Heart left ventricle (tissue), 16 donors: ENCODE data around the gene LAMA3. TPM values are rescaled to one million over a fixed set of nuclear protein-coding genes. Genes with fewer than 3 reads are reported as not detected.

Source experiments
- ATAC-seq, 4 donors: fragments of 200-7000 bp; cut with Tn5 transposase; one replicate each; pipeline ENCODE4 v1.9.1; 2020 to 2022; ENCODE audit warnings: moderate library complexity in 4 of 4, mild to moderate bottlenecking in 3 of 4, moderate number of reproducible peaks in 1 of 4
- DNase-seq, 5 donors: peaks; one replicate each; pipeline ENCODE4 v3.0.0-alpha.2; 2020
- H3K27ac ChIP-seq, 12 donors: fragments of 200-600 bp; sonication (generic) in 4 of 12; one replicate each; pipeline versions ENCODE4 v1.5.0 to v1.8.0; 2016 to 2022; ENCODE audit warnings: mild to moderate bottlenecking in 2 of 12
- H3K27me3 ChIP-seq, 9 donors: fragments of 200-600 bp; sonication (generic) in 2 of 9; one replicate each; pipeline versions ENCODE4 v1.5.1 to v1.8.0; 2016 to 2022; ENCODE audit warnings: mild to moderate bottlenecking in 3 of 9
- H3K36me3 ChIP-seq, 9 donors: fragments of 200-600 bp; sonication (generic) in 2 of 9; one replicate each; pipeline versions ENCODE4 v1.5.0 to v1.8.0; 2018 to 2022; ENCODE audit warnings: mild to moderate bottlenecking in 2 of 9
- H3K4me1 ChIP-seq, 12 donors: fragments of 200-600 bp; sonication (generic) in 4 of 12; one replicate each; pipeline versions ENCODE4 v1.5.0 to v1.8.0; 2016 to 2022; ENCODE audit warnings: mild to moderate bottlenecking in 3 of 12
- H3K4me3 ChIP-seq, 12 donors: fragments of 200-600 bp; sonication (generic) in 4 of 12; one replicate each; pipeline versions ENCODE4 v1.5.0 to v1.8.0; 2017 to 2022; ENCODE audit warnings: mild to moderate bottlenecking in 9 of 12, moderate library complexity in 4 of 12
- H3K9me3 ChIP-seq, 12 donors: fragments of 200-600 bp; sonication (generic) in 4 of 12; one replicate each; pipeline versions ENCODE4 v1.5.0 to v1.8.0; 2016 to 2022; ENCODE audit warnings: mild to moderate bottlenecking in 1 of 12
- POLR2A ChIP-seq, 2 donors: fragments of 450-650 bp; IDR thresholded peaks; one replicate each; pipeline ENCODE4 v1.6.1; 2017; ENCODE audit warnings: antibody characterized with exemption in 2 of 2, mild to moderate bottlenecking in 2 of 2, moderate library complexity in 2 of 2
- WGBS, 4 donors: extraction: QIAGEN DNeasy Blood & Tissue Kit in 2 of 4; methylation state at CpG; one replicate each; pipeline versions ENCODE4 v1.1.5 to v1.1.7; 2013 to 2018; 5-methylcytosine and 5-hydroxymethylcytosine counted together
- intact Hi-C, 10 donors: fragments of 100-400 bp; cut with DNase I; formaldehyde crosslinking; loops; one replicate each; pipeline versions ENCODE4 v1.11.1 to v1.14.2; 2022
- polyA plus RNA-seq, 2 donors: library from polyadenylated mRNA; stranded (reverse); fragments of 200-250 nt; gene quantifications; one replicate each; pipeline ENCODE4 v1.2.3, GENCODE V29; 2013
- total RNA-seq, 9 donors: library from RNA; depleted of rRNA in 2 of 9; stranded (reverse); fragments of >200 nt in 2 of 9; fragmentation: NEBNext Ultra II Directional in 3 of 9; extraction: Animal tissue kit (Norgen Biotek cat#: 25700) in 3 of 9; gene quantifications; one replicate each; pipeline versions ENCODE4 v1.1.0 to v1.2.4, GENCODE V29; 2016 to 2023
- TF ChIP-seq, protein P1 (sequence below), 12 donors: fragments of 200-600 bp; sonication (generic) in 4 of 12; IDR thresholded peaks; one replicate each; pipeline versions ENCODE4 v1.5.0 to v1.8.0; 2018 to 2022; ENCODE audit warnings: antibody characterized with exemption in 12 of 12, mild to moderate bottlenecking in 5 of 12
- donor health status: ischemic (EF 13 %, LVEDD 7.1; RV severe dilation, severe dysfunction).
- donor health status: healthy with polysubstance abuse.
- donor health status: DM: no; HTN: yes; CAD: no.
- donor health status: DM: no; HTN: no; CAD: no.
- donor health status: ischemic (EF 25% LVEDD 6.9; RV normal size, moderate dysfunction).
- donor health status: ischemic (EF 25% LVEDD 5.7; RV mildly dilated, moderate dysfunction).
- donor health status: healthy.
- donor health status: DM: yes; HTN: yes; CAD: no.
- donor health status: ischemic (EF 35%, LVEDD 5.7; RV mildly dilated, moderate dysfunction).
- donor health status: nonischemic (EF 11% LVEDD 7.7; RV severe dilation, severe dysfunction).
- donor health status: DM: yes; HTN: yes; CAD: no.
- donor health status: PGD.
- donor health status: ischemic (EF 29% LVEDD 5.4; RV normal size, mild dysfunction).
- donor health status: nonischemic (EF 23%, LVEDD 6.1; RV moderate dilation, normal function).

The LAMA3 gene
- total and polyA plus RNA-seq, 11 donors = 1.2 to 6.6 (median 3.2) TPM

DNA sequence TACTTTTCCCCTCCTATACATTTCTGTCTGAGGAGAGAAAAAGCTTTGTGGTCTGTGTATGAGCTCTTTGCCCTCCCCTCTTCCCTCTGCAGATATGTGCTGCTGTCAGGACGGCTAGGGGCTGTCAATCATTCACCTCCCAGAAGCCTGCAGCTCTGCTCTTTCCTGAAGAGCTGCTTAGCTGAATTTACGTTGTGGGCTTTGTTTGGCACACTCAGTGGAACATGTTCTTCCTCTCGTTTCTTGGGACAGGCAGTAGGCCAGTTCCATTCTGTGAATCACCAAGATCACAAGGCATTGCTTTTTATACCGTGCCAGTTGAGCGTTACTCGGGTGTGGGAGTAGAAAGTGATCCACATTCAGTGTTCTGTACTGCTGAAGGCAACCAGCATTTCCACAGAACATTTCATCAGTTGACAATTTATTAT, 136.7 kb downstream of the LAMA3 start:
- H3K4me1 ChIP-seq = peaks cover 0 to 35% (median 16%) of the 10 kb centered on the region in 12 donors
- H3K36me3 ChIP-seq = peaks cover 0 to 14% (median 0%) of the 10 kb centered on the region in 9 donors
- WGBS, 4 donors = 8 to 17% (median 12%) methylated on average over 6 of the region's 6 CpGs
- ATAC-seq (peak; percentile 94 to 98 (median 96)), DNase-seq (peak in 4 of 5 donors; percentile 67 to 85 (median 78))
- H3K27me3 ChIP-seq = no peaks in the 10 kb centered on the region
- no peaks in the 10 kb centered on the region for H3K9me3 ChIP-seq
- H3K4me3 ChIP-seq = no peak overlapping the region
- TF ChIP-seq, protein P1, sequence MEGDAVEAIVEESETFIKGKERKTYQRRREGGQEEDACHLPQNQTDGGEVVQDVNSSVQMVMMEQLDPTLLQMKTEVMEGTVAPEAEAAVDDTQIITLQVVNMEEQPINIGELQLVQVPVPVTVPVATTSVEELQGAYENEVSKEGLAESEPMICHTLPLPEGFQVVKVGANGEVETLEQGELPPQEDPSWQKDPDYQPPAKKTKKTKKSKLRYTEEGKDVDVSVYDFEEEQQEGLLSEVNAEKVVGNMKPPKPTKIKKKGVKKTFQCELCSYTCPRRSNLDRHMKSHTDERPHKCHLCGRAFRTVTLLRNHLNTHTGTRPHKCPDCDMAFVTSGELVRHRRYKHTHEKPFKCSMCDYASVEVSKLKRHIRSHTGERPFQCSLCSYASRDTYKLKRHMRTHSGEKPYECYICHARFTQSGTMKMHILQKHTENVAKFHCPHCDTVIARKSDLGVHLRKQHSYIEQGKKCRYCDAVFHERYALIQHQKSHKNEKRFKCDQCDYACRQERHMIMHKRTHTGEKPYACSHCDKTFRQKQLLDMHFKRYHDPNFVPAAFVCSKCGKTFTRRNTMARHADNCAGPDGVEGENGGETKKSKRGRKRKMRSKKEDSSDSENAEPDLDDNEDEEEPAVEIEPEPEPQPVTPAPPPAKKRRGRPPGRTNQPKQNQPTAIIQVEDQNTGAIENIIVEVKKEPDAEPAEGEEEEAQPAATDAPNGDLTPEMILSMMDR (IDR thresholded peaks at IDR 0.05) = no peak
- TF ChIP-seq POLR2A (IDR thresholded peaks at IDR 0.05) = peak in 1 of 2 donors; percentile 29
- intact Hi-C loops = loop anchor here in 5 of 10 donors (2.0 to 10.0 kb wide), 6 partner anchors 86 to 291 kb away; no protein-coding TSS in a partner anchor
- H3K27ac ChIP-seq = peak overlapping the region; percentile 40 to 88 (median 74)

DNA sequence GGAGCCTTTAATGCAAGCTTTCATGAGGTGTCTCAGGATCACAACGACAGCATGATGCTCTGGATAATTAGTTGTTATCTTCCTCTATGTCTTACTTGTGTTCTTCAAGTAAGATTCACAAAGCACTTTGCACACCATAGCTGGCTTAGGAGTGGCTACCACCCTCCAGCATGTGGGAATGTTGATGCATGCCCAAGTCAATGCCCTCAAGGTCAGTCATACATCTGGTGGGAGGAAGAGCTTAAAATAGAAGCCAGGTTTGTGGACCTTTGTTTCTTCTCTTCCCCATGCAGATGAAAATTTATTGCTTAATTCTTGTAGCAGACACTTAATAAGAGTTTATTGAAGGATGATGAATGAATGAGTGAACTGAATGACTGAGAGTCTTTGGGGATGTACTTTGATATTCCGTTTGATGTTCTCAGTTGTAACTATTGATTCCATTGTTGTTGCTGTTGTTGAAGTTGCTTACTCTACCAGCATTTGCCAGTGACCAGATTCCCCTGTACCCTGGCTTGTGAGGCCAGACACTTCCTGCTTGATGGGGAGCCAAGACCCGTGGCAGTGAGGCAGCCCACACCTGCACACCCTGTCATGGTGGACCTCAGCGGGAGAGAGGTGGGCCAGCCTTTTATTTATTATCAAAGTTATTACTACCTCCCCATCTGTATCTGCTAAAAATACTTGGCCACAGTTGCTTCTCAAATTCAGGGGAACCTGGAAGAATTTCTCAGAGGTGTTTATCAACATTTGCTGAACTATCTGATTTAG, 137.8 kb downstream of the LAMA3 start:
- ATAC-seq (peak in 3 of 4 donors; percentile 16 to 43 (median 17)), DNase-seq (no peak)
- Histone ChIP-seq H3K27me3 (no peaks in the 10 kb centered on the region), H3K9me3 (no peaks in the 10 kb centered on the region), H3K36me3 (peaks cover 0 to 14% (median 0%) of the 10 kb centered on the region in 9 donors), H3K27ac (peak overlapping the region; percentile 9 to 88 (median 74)), H3K4me1 (peaks cover 0 to 35% (median 16%) of the 10 kb centered on the region in 12 donors), H3K4me3 (no peak overlapping the region)
- intact Hi-C loops = loop anchor here in 5 of 10 donors (5.0 to 10.0 kb wide), 5 partner anchors 85 to 290 kb away; no protein-coding TSS in a partner anchor
- 78 to 91% (median 86%) methylated on average over 4 of the region's 4 CpGs for WGBS, 4 donors
- no peak for TF ChIP-seq POLR2A (IDR thresholded peaks at IDR 0.05)
- TF ChIP-seq, protein P1 (IDR thresholded peaks at IDR 0.05) = no peak

DNA sequence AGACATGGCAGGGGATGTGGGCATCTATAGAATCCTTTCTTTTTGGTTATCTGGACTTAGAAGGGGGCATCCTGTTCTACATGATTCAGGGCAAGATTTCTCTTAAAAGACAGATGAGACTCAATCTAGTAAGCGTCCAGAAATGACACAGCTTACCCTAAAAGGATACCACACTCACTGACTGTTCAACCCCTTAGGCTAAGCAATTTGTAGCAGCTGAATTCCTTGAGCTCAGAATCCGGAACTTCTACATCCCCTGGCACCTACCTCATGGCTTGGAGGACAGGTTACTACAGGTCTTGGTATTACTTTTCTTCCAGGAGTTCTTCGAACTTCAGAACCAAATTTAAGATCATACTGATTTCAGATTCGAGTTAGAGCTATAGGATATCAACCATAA, 138.4 kb downstream of the LAMA3 start:
- no peak for ATAC-seq
- TF ChIP-seq POLR2A (IDR thresholded peaks at IDR 0.05) = no peak

DNA sequence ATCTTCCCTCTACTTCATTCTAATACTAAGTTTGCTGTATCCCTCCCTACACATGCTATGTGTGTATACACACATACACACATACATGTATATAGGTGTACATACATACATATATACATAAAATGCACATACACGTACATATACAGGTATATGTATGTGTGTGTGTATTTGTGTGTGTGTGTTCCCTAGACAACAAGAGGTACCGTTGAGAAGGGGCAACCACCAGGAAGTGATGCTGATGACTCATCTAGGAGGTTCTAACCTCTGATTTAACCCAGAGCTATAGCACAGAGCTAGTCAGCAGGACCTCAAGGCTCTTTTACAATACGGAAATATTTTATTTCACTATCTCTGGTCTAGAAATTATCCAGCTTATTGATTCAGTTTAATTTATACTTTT, 139.2 kb downstream of the LAMA3 start:
- Histone ChIP-seq H3K27ac (no peak overlapping the region), H3K27me3 (no peaks in the 10 kb centered on the region), H3K4me1 (peaks cover 0 to 35% (median 16%) of the 10 kb centered on the region in 12 donors), H3K9me3 (no peaks in the 10 kb centered on the region), H3K36me3 (peaks cover 0 to 12% (median 0%) of the 10 kb centered on the region in 9 donors), H3K4me3 (no peak overlapping the region)
- DNase-seq = no peak
- WGBS, 4 donors = 46 to 68% (median 53%) methylated on average over 3 of the region's 3 CpGs
- no peak for ATAC-seq
- TF ChIP-seq POLR2A (IDR thresholded peaks at IDR 0.05) = no peak
- intact Hi-C loops = loop anchor here in 5 of 10 donors (5.0 to 10.0 kb wide), 5 partner anchors 84 to 289 kb away; no protein-coding TSS in a partner anchor

More for the DNA sequence above, 138.4 kb downstream of the LAMA3 start:
- WGBS, 4 donors = 88 to 96% (median 91%) methylated on average over 4 of the region's 4 CpGs
- H3K27me3 ChIP-seq = no peaks in the 10 kb centered on the region
- intact Hi-C loops = loop anchor here in 5 of 10 donors (5.0 to 10.0 kb wide), 5 partner anchors 85 to 290 kb away; no protein-coding TSS in a partner anchor
- H3K27ac ChIP-seq = no peak overlapping the region
- no peaks in the 10 kb centered on the region for H3K9me3 ChIP-seq
- no peak for DNase-seq
- no peak overlapping the region for H3K4me3 ChIP-seq
- H3K4me1 ChIP-seq = peaks cover 0 to 35% (median 16%) of the 10 kb centered on the region in 12 donors
- H3K36me3 ChIP-seq = peaks cover 0 to 12% (median 0%) of the 10 kb centered on the region in 9 donors

DNA sequence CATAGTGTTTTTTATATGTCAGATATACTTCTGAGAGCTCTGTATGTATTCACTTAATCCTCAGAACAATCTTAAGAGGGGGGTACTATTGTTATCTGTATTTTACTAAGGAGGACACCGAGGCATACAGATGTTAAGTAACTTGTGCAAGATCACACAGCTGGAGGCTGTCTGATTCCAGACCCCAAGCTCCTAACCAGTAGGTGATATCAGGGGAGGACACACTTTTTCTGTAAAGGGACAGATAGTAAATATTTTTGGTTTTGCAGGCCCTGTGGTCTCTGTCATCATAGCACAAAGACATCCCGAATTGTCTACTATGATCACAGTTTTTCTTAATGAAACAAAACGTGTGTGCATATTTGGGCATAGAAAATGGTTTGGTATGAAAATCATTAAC, 143.7 kb downstream of the LAMA3 start:
- 72 to 82% (median 77%) methylated on average over 3 of the region's 3 CpGs for whole genome bisulfite sequencing, 4 donors
- Histone ChIP-seq H3K9me3 (no peaks in the 10 kb centered on the region), H3K4me1 (peaks cover 0 to 15% (median 4%) of the 10 kb centered on the region in 12 donors), H3K36me3 (peaks cover 0 to 3% (median 0%) of the 10 kb centered on the region in 9 donors), H3K4me3 (no peak overlapping the region), H3K27me3 (no peaks in the 10 kb centered on the region), H3K27ac (no peak overlapping the region)
- ATAC-seq (no peak), DNase-seq (no peak)
- TF ChIP-seq, protein P1 (IDR thresholded peaks at IDR 0.05) = no peak
- no peak for TF ChIP-seq POLR2A (IDR thresholded peaks at IDR 0.05)
- intact Hi-C loops = loop anchor here in 1 of 10 donors (10.0 kb wide), 1 partner anchor 282 kb away; no protein-coding TSS in a partner anchor
